Skin epidermis (tissue), 12 donors: ENCODE data around the gene IPCEF1.
"Not testable (repeated sequence)": the region's sequence is repeated elsewhere in the genome, so short reads cannot be mapped to it uniquely, and the experiment has no call there.

Experiments
- H3K27ac ChIP-seq, 21 experiments: fragments of 200-600 bp; sonication (generic) in 11 of 21; one replicate each; pipeline ENCODE4 v1.5.0; 2020; ENCODE audit warnings: mild to moderate bottlenecking in 3 of 21, inconsistent platforms in 2 of 21, moderate library complexity in 2 of 21
- H3K4me3 ChIP-seq, 7 experiments: fragments of 200-600 bp; sonication (generic) in 2 of 7; one replicate each; pipeline ENCODE4 v1.5.0; 2020; ENCODE audit warnings: inconsistent platforms in 2 of 7, mild to moderate bottlenecking in 2 of 7, moderate library complexity in 1 of 7

Gene IPCEF1

DNA sequence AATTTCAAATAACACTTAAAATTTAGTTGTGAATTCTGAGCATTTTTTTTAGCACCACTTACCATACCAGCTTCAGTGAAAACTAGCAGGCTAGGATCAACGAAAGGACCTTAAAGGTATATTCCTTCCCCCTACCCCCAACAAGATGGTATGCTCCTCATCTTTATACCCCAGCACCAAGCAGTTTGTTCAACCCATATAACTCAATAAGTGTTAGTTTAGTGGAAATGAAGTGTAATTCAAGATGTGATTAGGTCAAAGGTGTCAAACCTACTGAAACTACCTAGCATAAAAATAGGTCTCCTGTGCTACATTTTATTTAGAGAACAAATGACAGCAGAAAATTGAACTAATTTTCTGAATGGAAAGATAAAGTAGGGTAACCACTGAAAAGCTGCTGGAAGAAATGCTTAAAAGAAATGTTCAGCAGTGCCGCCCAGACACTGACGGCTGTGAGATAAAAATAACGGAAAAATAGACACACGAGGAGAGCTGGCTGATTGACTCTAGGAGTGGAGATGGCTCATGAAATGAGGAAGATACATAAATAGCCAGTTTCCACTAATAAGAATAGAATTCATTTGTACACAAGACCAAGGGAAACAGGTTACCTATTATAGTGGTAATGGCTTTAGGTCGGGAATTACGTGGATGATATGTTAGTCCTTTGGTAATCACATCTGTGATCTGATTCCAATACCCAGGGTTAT lies 94.8 kb downstream of the IPCEF1 start:
- H3K4me3 ChIP-seq = no peak overlapping the region
- H3K27ac ChIP-seq = no peak overlapping the region

DNA sequence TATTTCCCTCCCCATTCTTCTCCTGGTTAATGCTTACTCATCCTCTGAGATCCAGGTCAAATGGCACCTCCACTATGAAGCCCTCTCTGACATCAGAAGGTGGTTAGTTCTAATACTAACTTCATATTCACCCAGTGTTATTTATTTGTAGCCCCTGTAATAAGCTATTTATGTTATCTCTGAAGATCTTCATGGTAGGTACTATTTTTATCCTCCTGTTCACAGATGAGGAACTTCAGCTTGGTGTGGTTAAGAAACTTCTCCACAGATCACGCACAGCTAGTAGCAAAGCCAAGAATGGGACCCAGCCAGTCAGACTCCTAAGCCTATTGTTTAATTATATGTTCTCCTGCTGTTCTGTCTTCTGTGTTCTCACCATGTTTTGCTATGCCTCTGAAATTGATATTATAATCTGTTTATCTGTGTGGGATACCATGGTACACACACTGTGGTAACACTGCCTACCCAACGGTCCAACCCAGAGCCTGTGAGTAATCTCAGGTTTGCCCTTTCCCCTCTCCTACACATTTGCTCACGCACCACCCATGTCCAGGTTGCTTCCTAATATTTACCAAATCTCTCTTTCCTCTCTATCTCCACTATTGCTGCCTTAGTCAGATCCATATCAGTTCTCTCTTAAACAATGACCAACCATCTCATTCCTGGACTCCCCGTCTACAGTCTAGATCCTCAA lies 98.4 kb downstream of the IPCEF1 start:
- Histone ChIP-seq H3K27ac (peak overlapping the region in 2 of 21 experiments; percentile 6 to 25), H3K4me3 (no peak overlapping the region)

DNA sequence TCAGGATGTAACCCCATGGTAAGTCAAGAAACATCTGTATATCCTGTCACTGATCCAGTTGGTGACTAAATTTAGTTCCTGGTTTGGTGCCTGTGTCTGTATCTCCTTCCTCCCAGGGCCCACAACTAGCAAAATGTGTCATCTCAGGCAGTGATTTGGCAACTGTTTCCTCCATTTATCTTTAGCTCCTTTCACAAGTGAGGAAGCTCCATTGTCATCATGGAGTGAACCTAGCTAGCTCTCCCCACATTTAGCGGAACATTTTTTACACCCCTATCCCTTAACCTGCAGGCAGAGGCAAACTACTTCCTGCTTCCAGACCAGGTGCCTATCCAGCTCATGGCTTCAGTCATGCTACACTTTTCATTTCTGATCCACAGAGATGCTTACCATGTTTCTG lies 99.5 kb downstream of the IPCEF1 start:
- H3K4me3 ChIP-seq = no peak overlapping the region
- no peak overlapping the region for H3K27ac ChIP-seq

DNA sequence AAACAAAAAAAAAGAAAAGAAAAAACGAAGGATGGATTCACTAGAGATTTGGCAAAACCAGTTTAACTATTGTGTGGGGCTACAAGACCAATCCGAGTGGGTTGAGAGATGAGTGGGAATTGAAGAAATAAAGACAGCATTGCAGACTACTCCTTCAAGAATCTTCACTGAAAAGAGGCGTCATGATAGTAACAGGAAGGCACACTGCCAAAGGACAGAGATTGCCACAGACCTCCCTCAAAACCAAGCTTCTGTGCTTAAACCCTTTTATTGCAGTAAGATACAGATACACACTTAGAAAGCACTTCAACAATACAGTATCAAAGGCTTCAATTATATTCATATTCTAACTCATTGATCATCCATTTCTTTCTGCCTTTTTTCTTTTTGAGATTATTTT lies 103.9 kb downstream of the IPCEF1 start:
- H3K27ac ChIP-seq = no peak overlapping the region
- H3K4me3 ChIP-seq = no peak overlapping the region

DNA sequence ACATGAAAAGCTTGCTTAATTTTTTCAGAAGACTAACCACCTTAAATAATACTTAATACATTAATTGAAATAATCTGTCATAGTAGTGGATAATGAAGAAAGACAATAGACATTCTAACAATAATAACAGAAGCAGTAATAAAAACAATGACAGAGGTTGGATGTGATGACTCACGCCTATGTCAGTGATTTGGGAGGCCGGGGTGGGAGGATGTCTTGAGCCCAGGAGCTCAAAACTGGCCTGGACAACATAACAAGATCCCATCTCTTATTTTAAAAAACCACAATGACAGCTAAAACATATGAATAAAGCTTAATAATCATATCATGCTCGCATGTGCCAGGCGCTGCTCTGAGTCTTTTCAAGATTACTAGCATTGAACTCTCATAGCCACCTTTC lies 105.5 kb downstream of the IPCEF1 start:
- Histone ChIP-seq H3K4me3 (no peak overlapping the region), H3K27ac (peak overlapping the region in 1 of 21 experiments; percentile 82)

DNA sequence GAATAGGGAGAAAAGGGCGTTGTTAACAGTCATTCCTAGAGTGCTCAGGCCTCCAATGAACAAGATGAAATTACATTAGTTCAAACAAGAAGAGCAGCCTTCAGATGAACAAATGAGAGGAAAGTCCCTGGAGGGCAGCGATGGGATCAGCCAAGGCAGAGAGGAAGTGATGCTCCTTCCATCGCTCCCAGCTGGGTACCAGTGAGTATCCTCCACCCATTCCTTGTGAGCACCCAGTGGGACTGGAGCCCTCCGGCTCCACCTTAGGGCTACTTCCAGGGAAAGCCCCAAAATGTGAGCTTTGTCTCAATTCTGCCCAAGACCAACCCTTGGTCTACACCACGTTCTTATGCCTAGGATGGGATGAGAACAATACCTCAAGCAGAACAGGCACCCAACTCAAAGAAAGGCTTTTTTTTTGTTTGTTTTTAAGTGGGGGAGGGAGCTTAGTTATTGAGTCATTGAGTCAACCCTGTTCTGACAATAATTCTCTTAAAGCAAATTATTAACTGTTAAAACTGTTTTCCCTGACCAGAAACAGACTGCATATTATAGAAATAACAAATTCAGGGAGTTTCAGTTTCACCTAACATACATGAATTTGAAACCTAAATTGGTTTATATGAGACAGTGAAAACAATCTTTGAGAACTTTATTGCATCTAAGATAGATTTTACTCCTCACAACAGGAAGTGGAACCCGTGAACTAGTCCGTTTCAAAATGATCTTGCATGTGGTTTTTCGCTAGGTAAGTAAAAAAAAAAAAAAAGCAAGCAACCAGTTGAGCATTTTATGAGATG lies 106.9 kb downstream of the IPCEF1 start:
- Histone ChIP-seq H3K27ac (peak overlapping the region in 13 of 21 experiments; percentile 26 to 86 (median 63)), H3K4me3 (peak overlapping the region in 1 of 7 experiments; percentile 6)

DNA sequence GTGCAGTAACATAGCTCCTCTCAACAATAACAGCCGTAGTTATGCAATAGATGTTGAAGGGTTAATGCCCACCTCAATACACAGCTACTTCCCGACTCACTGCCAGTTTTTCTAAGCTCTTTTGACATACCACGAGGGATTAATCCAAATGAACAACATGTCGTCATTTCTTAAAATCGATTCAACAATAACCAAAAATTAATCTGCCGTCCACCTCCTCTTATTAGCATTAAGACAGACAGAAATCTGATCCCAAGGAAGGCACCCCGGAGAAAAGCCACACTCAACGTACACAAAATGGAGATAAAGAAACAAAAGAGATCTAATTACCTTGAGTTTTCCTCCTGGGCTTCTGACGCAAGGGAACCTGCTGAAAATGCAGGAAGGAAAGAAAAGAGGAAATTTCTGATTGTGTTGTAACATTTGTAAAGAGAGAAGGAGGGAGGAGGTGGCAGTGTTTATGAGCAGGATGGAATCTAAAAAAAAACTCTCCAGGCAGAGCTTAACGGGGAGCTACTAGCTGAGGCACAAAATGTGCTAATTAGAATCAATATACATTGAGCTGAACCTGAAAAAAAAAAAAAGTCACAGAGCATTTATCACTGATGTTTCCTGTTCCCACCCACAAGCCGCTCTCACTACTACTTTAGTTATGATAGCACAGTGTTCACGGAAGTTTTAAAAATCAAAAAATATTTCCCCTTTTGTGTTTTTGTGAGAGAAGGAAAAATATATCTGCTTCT lies 109.3 kb downstream of the IPCEF1 start:
- H3K4me3 ChIP-seq = peak overlapping the region; percentile 10 to 35 (median 25)

DNA sequence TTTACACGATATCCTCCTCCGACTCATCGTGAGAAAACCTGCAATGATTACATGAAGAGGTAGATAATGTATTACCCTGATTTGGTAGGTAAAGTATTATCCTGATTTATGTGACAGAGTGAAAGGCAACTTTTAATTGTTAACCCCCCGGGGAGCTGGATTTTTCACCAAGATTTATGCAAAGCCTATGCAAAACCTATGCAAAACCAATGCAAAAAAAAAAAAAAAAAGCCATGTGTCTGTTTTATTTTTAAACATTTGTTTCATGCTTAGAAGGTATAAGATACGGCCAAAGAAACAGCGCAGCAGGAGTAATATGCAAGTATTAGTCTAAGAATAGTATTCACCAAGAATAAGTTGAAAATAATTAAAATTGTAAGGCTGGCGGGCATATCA lies 109.9 kb downstream of the IPCEF1 start:
- Histone ChIP-seq H3K4me3 (peak overlapping the region; percentile 10 to 35 (median 25)), H3K27ac (peak overlapping the region in 12 of 21 experiments; percentile 4 to 82 (median 61))

More for the DNA sequence above, 109.3 kb downstream of the IPCEF1 start:
- peak overlapping the region in 16 of 21 experiments; percentile 3 to 82 (median 54) for H3K27ac ChIP-seq

DNA sequence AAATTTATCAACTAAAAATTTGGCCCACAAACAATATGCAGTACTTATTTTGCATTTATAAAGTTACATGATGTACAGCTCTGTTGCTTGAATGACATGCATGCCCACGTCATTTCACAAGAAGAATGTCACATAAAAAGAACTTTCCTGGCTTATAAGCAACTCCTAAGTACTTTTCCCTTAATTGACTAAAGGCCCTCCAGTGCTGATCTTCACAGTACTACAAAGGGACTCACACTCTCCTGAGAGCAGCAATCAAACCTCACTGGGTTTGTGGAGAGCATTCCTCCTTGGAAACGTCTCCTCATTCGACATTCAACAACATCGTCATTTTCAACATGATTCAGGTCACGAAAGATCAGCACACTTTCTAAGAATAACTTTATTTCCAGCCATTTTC lies 111.1 kb downstream of the IPCEF1 start:
- Histone ChIP-seq H3K27ac (peak overlapping the region in 11 of 21 experiments; percentile 1 to 82 (median 63)), H3K4me3 (peak overlapping the region in 5 of 7 experiments; percentile 14 to 35 (median 27))

DNA sequence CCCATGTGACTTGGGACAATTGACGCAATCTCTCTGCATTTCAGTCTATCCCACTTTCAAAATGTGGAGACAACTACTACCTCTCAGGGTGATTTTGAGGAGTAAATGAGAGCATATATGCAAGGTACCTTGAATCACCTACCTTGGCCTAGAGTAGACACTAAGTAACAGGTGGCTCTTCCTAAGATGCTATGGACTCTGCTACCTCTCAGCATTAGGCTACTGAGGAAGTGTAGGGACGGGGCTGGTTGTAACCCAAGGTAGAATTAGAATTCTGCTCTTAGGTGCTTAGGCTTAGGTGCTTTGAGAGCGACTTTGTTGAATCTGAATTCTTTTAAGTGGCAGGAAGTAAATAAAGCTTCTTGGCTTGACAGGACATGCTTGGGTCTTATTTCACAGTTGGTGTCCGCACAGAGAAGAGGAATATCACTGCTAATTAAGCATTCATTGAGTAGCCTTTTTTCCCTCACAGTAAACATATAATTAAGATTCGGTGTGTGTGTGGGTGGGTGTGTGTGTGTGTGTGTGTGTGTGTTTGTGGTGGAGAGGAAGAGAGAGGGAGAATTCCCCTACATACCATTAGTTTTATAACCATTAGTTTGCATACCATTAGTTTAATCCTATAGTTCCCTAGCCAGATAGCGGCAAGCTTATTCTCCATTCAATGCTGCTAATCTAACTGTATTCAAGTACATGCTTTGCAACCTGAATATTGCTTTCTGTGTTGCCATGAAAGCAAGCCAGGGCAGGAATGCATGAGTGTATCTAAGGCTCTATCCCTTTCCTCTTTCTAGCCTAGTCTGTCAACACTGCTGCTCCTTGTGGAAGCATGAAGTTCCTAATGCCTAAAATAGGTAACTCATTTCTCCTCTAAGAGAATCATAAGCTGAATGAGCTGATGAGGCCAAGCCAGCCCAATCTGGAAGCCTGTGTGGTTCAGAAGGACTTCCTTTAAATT lies 112.5 kb downstream of the IPCEF1 start:
- H3K4me3 ChIP-seq = peak overlapping the region in 1 of 7 experiments; percentile 35
- peak overlapping the region in 6 of 21 experiments; percentile 48 to 82 (median 74) for H3K27ac ChIP-seq

DNA sequence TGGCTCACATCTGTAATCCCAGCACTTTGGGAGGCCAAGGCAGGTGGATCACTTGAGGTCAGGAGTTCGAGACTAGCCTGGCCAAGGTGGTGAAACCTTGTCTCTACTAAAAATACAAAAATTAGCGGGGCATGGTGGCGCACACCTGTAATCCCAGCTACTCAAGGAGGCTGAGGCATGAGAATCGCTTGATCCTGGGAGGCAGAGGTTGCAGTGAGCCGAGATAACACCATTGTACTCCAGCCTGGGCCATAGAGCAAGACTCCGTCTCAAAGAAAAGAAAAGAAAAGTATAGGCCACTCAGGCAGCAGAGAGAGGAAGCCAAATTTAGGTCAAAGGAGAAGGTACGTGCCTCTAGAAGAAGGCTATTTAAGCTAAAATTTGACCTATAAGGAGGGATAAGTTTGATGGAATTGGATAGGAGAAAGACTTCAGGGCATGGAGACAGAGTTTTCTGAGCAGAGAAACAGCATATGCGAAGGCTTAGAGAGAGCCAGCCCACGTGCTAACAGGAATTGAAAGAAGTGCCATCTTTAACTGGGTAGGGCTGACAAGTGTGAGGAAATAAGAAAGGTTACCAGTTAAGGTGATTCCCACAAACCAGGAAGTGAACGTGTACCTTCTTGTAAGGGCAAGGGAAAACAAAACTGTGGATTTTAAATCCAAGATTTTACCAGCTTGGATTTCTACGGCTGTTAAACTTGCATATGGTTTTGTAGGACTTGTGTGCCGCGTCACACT lies 113.8 kb downstream of the IPCEF1 start:
- H3K27ac ChIP-seq = no peak overlapping the region
- no peak overlapping the region for H3K4me3 ChIP-seq

DNA sequence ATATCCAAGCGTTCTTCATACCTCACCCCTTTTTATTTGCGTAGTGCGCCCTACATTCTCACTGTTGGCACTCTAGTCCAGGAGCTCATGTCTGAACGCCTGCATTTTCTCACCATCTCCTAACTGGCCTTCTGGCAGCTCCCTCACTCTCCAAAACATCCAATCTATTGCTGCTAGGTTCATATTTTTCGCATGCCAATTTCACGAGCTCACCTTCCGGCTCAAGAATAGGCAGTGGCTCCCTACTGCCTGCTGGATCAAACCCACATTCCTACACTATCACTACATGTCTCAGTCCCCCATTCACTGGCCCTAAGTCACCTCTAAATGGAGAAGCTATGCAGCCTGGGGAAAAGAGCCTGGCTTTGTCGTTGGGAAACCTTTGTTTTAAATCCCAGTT lies 115.0 kb downstream of the IPCEF1 start:
- no peak overlapping the region for H3K4me3 ChIP-seq
- no peak overlapping the region for H3K27ac ChIP-seq

DNA sequence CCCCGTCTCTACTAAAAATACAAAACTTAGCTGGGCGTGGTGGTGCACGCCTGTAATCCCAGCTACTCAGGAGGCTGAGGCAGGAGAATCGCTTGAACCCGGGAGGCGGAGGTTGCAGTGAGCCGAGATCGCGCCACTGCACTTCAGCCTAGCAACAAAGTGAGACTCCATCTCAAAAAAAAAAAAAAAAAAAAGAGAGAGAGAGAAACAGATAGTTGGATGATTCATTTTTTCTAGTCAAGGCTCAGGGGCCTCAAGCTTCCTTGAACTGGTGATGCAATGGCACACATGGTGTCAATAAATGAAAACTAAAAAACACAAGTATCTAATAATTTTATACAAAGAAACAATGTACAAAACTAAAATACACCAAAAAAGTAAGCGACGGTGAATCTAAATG lies 115.5 kb downstream of the IPCEF1 start:
- not testable (repeated sequence) for H3K4me3 ChIP-seq
- H3K27ac ChIP-seq = peak overlapping the region in 1 of 21 experiments; percentile 34

DNA sequence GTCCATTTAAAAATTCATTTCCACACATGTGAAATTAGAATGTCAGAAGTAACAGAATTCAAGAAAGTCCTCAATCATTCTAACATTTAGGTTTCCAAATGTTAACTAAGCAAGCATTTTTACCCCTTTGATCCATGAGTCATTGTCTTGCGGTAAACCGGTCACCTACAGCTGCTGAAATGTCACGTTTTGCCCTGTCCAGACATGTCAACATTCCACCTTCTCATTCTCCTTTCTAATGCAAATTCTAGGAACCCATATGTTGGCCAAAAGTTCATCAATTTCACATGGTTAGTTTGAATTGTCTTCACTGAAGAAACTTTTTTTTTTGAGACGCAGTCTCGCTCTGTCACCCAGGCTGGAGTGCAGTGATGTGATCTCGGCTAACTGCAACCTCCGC lies 117.2 kb downstream of the IPCEF1 start:
- no peak overlapping the region for H3K27ac ChIP-seq
- no peak overlapping the region for H3K4me3 ChIP-seq

DNA sequence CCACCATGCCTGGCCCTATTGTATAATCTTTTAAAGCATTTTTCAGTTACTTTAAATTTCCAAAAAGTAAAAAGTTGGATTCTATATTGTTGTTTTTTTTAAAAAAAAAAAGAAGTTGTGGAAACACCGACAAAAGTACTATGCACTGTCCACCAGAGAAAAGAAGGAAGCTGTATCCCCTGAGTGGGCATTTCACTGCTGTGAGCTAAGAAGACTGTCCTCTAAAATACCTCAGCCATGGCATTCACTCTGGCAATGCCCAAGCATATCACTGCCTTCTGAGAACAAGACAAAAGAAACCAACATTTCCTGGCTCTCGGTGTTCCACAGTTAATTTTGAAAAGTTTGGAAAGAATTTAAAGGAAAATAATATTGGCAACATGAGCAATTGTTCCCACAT lies 117.8 kb downstream of the IPCEF1 start:
- Histone ChIP-seq H3K27ac (no peak overlapping the region), H3K4me3 (no peak overlapping the region)

DNA sequence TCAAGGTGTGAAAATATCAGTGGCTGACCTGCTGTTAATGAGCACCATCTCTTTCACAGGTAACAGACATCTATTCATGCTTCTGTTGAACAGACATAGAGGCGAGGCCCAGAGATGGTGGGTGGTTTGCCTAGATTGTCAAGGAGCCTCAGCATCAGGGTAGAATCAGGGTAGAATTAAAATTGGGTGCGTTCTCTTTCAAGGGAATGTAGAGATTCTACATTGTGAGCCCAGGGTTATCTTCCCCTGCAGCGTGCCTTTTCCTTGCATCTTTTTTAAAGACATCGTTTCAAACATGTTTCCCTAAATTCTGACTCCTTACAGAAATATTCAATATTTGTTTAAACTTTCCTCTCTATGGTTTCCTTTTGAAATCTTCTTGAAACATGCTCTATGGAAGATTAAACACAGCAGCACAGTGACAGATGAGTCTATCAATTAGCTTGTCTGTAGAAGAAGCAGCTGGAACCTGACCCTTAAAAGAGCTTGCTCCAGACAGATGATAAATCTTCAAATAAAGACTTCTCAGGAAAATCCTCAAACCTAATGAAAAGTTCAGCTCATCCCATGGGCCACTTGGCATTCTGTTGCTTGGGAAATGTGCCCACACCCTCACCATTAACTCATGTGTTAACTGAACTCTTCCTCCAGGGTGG lies 119.8 kb downstream of the IPCEF1 start:
- H3K4me3 ChIP-seq = no peak overlapping the region

DNA sequence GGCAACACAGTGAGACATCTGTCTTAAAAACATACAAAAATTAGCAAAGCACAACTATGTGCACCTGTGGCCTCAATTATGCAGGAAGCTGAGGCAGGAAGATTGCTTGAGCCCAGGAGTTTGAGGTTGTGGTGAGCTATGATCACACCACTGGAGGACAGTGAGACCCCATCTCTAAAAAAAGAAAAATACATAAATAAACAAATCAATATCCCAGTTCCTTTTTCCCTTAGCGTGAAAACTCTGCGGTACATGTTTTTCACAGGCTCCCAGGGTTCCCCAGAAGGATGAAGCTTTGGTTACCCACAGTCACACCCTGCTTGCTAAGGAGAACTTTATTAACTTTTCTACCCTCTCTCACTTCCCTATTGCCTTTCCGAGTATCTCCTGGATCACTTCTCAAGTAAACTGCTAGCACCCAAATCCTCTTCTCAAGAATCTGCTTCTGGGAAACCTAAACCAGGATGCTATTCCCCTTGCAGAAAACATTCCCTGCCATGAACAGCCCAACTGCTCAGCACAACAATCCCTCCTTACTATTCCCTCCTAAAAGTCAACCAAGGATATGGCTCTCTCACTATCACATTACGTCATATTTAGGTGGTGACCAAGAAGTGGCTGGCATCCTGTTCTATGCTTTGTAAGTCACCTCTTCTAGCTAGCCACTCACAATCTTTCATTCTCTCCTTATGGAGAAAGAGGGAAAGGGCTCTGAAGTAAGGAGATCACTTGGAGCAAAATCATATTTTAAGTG lies 122.4 kb downstream of the IPCEF1 start:
- Histone ChIP-seq H3K27ac (no peak overlapping the region), H3K4me3 (no peak overlapping the region)

More for the DNA sequence above, 119.8 kb downstream of the IPCEF1 start:
- H3K27ac ChIP-seq = no peak overlapping the region
